ENCODE measurements around the gene MNT. TPM values are rescaled to one million over a fixed set of nuclear protein-coding genes. Genes with fewer than 3 reads are reported as not detected.

Gene MNT
- total RNA-seq, 1 donor from 2014 or later = 32.7 TPM

DNA sequence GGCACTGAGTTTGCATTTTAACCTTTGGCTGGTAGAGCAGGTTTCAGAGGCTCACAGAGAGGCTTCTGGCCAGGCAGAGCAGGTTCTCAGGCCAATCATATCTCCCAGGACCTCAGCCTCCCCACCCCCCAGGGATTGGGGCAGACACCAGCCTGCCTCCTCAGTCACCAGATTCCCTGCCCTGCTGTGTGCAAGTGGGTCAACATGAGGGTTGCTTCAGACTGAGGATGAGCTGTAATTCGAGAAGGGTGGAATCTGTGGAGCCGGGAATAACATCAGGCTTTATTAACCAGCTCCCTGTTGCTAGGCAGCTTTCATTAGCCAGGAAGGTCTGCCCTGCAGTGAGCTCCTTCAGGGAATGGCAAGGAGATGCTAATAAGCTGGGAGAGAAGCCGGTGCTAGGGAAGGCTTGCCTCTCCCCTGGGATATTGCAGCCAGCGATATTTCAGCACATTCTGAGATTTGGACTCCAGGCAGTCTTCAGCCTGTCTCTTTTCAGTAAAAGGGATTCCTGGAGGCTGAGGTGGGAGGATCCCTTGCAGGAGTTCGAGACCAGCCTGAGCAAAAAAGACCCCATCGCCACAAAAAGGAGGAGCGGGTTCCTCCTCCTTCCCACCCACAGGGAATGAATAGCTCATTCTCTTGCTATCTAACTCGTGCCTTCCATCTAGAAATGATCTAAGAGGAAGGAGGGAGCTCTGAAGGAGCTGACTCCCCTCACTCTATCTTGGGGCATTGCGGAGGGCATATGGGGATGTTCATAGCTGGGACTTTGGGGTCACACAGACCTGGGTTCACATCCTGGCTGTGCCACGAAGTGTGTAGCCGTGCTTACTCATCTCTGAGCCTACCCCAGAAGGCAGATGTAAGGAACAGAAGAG, 52.8 kb downstream of the MNT start:
- Histone ChIP-seq H3K4me3 (no peak overlapping the region), H3K9me3 (no peaks in the 10 kb centered on the region), H3K36me3 (peaks cover 17% of the 10 kb centered on the region), H3K27ac (no peak overlapping the region), H3K4me1 (peaks cover 3% of the 10 kb centered on the region), H3K27me3 (no peaks in the 10 kb centered on the region)
- ATAC-seq (peak; percentile 52), DNase-seq (peak; percentile 67)
- TF ChIP-seq, protein P1, sequence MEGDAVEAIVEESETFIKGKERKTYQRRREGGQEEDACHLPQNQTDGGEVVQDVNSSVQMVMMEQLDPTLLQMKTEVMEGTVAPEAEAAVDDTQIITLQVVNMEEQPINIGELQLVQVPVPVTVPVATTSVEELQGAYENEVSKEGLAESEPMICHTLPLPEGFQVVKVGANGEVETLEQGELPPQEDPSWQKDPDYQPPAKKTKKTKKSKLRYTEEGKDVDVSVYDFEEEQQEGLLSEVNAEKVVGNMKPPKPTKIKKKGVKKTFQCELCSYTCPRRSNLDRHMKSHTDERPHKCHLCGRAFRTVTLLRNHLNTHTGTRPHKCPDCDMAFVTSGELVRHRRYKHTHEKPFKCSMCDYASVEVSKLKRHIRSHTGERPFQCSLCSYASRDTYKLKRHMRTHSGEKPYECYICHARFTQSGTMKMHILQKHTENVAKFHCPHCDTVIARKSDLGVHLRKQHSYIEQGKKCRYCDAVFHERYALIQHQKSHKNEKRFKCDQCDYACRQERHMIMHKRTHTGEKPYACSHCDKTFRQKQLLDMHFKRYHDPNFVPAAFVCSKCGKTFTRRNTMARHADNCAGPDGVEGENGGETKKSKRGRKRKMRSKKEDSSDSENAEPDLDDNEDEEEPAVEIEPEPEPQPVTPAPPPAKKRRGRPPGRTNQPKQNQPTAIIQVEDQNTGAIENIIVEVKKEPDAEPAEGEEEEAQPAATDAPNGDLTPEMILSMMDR (IDR thresholded peaks at IDR 0.05) = no peak
- intact Hi-C loops (cut with DNase I) = no loop called here

DNA sequence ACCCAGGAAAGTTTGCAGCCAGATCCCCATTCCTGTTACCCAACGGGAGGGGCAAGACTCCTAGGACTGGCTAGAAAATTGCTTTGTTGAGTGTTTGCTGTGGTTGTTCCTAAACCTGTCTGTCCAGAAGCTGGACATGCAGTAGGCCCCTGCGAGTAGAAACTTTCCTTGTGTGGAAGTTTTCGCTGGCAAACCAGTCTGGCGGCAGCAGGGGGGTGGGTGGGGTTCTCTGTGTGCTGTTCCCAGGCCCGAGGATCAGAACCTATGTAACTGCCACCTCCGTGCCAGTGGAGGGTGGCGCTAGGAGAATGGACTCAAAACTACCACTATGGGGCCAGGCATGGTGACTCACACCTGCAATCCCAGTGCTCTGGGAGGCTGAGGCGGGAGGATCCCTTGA, 54.4 kb downstream of the MNT start:
- Histone ChIP-seq H3K27me3 (no peaks in the 10 kb centered on the region), H3K4me3 (no peak overlapping the region), H3K27ac (no peak overlapping the region), H3K4me1 (peaks cover 3% of the 10 kb centered on the region), H3K36me3 (peaks cover 25% of the 10 kb centered on the region), H3K9me3 (no peaks in the 10 kb centered on the region)
- TF ChIP-seq, protein P1 (IDR thresholded peaks at IDR 0.05) = no peak
- ATAC-seq (peak; percentile 88), DNase-seq (peak; percentile 74)
- intact Hi-C loops (cut with DNase I) = no loop called here

DNA sequence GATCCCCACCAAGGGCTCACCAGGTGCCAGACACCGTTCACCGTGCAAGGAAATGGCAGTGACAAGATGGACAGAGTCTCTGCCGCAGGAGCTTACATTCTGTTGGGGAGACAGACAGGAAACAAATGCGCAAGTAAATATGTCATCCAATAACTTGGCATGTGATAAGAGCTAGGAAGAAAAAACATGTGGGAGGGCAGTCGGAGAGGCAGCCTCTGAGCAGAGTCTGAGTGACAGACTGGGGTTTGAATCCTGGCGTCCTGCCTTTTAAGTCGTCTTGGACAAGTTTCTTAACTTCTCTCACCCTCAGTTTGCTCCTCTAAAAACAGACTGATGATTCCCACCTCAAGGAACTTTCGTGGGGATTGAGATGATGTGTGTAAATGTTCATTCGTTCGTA, 56.3 kb downstream of the MNT start:
- intact Hi-C loops (cut with DNase I) = no loop called here
- ATAC-seq = no peak
- no peak overlapping the region for H3K27ac ChIP-seq
- TF ChIP-seq, protein P1 (IDR thresholded peaks at IDR 0.05) = no peak
- H3K4me1 ChIP-seq = peaks cover 3% of the 10 kb centered on the region
- no peaks in the 10 kb centered on the region for H3K9me3 ChIP-seq
- no peak overlapping the region for H3K4me3 ChIP-seq
- peaks cover 30% of the 10 kb centered on the region for H3K36me3 ChIP-seq
- no peaks in the 10 kb centered on the region for H3K27me3 ChIP-seq
- DNase-seq = no peak

DNA sequence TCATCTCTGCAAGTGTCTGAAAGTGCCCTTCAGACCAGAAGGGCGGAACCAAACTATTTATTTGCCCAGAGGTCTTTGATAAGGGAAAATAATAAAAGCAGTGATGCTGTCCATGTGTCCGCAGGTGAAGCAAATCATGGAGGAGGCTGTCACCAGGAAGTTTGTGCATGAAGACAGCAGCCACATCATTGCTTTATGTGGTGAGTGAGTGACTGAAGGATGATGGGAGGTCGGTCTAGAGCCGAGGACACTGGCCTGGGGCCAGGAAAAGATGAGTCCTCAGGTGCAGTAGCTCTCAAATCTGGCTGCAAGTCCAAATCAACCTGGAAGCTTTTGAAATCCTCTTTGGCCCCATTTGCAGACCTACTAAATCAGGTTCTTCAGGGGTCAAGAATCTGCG, 57.4 kb downstream of the MNT start:
- Histone ChIP-seq H3K4me3 (no peak overlapping the region), H3K27ac (no peak overlapping the region), H3K4me1 (peaks cover 5% of the 10 kb centered on the region), H3K9me3 (no peaks in the 10 kb centered on the region), H3K36me3 (peaks cover 30% of the 10 kb centered on the region), H3K27me3 (no peaks in the 10 kb centered on the region)
- TF ChIP-seq, protein P1 (IDR thresholded peaks at IDR 0.05) = no peak
- no peak for ATAC-seq
- no peak for DNase-seq
- intact Hi-C loops (cut with DNase I) = no loop called here

DNA sequence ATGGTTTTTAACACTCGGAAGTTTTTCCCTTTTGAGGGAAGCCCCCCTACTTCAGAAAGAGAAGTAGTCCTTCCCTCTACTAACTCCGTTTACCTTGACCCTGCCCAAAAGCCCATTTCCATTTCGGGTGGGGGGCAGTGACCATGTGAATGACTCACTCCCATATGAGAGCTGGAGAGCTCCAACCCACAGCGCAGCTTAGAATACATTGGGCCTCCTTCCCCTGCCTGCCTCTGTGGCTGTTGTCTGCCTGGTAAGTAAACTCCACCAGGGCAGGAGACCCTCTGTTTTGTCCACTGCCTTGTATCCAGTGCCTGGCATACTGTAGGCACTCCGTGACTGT, 62.6 kb downstream of the MNT start:
- H3K4me3 ChIP-seq = peak overlapping the region; percentile 84
- no peaks in the 10 kb centered on the region for H3K9me3 ChIP-seq
- peak overlapping the region; percentile 79 for H3K27ac ChIP-seq
- H3K4me1 ChIP-seq = peaks cover 18% of the 10 kb centered on the region
- H3K36me3 ChIP-seq = peaks cover 35% of the 10 kb centered on the region
- intact Hi-C loops (cut with DNase I) = no loop called here
- no peak for ATAC-seq
- TF ChIP-seq, protein P1 (IDR thresholded peaks at IDR 0.05) = no peak
- H3K27me3 ChIP-seq = no peaks in the 10 kb centered on the region
- DNase-seq = no peak

Measured in upper lobe of right lung (tissue), 1 donor.